B cell (primary cell): ENCODE data around the gene AKR1C3. TPM values are rescaled to one million over a fixed set of nuclear protein-coding genes. Genes with fewer than 3 reads are reported as not detected.

Source experiments
- ATAC-seq: fragments of 200-7000 bp; cut with Tn5 transposase; one replicate; pipeline ENCODE4 v1.10.0; 2021; ENCODE audit warnings: low read depth, mild to moderate bottlenecking, moderate number of reproducible peaks, moderate library complexity
- CTCF ChIA-PET: fragments of 350-600 bp; sonication (Branson Sonifier 250); formaldehyde crosslinking; loops from one replicate; lab custom pipeline; 2021; ENCODE audit warnings: antibody characterized with exemption, inconsistent platforms; lab: Charles Lee
- POLR2A ChIA-PET: fragments of 350-600 bp; sonication (Branson Sonifier 250); formaldehyde crosslinking; loops from one replicate; lab custom pipeline; 2021; ENCODE audit warnings: antibody characterized with exemption; lab: Charles Lee
- DNase-seq: peaks from one replicate; pipeline ENCODE4 v3.0.0; 2013
- H2AFZ ChIP-seq: 2 replicates; pipeline ENCODE4 v1.6.1; 2012; ENCODE audit warnings: mild to moderate bottlenecking, low read depth, low read length; ENCODE audit not compliant: insufficient read depth, poor library complexity, severe bottlenecking
- H3K27ac ChIP-seq, 2 donors: 1 replicate in 1 of 2; 2 replicates in 1 of 2; pipeline ENCODE4 v1.5.1; 2012 to 2013; ENCODE audit warnings: low read length in 2 of 2, mild to moderate bottlenecking in 2 of 2, moderate library complexity in 1 of 2
- H3K27me3 ChIP-seq, 4 experiments: fragments of 200-600 bp in 1 of 4; sonication (generic) in 1 of 4; replicated peaks in 1 of 4; 1 replicate in 2 of 4; 2 replicates in 2 of 4; pipeline versions ENCODE4 v1.6.1 to v1.7.0; 2013 to 2016; ENCODE audit warnings: low read length in 3 of 4, mild to moderate bottlenecking in 2 of 4, mixed read lengths in 1 of 4, moderate library complexity in 1 of 4; ENCODE audit not compliant: insufficient read depth in 4 of 4, control insufficient read depth in 3 of 4; ENCODE audit errors: control extremely low read depth in 1 of 4
- H3K36me3 ChIP-seq, 2 experiments: replicated peaks in 1 of 2; 1 replicate in 1 of 2; 2 replicates in 1 of 2; pipeline versions ENCODE4 v1.6.1 to v1.7.1; 2013; ENCODE audit warnings: low read length in 1 of 2; ENCODE audit not compliant: insufficient read depth in 2 of 2, control insufficient read depth in 1 of 2; ENCODE audit errors: control extremely low read depth in 1 of 2, extremely low read depth in 1 of 2
- H3K4me1 ChIP-seq, 2 donors: fragments of 200-600 bp in 1 of 2; sonication (generic) in 1 of 2; 1 replicate in 1 of 2; 2 replicates in 1 of 2; pipeline versions ENCODE4 v1.5.1 to v1.6.1; 2013 to 2017; ENCODE audit warnings: low read length in 2 of 2; ENCODE audit not compliant: control insufficient read depth in 2 of 2, insufficient read depth in 2 of 2
- H3K4me2 ChIP-seq: replicated peaks from 2 replicates; pipeline ENCODE3; 2012; ENCODE audit warnings: mild to moderate bottlenecking, low read depth, low read length; ENCODE audit not compliant: poor library complexity, severe bottlenecking
- H3K4me3 ChIP-seq, 5 experiments: fragments of 200-600 bp in 1 of 5; sonication (generic) in 1 of 5; 1 replicate in 3 of 5; 2 replicates in 2 of 5; pipeline versions ENCODE4 v1.5.1 to v1.7.0; 2011 to 2016; ENCODE audit warnings: low read length in 4 of 5, mild to moderate bottlenecking in 4 of 5, low read depth in 2 of 5, control low read depth in 1 of 5, moderate library complexity in 1 of 5; ENCODE audit not compliant: insufficient read depth in 1 of 5; ENCODE audit errors: control extremely low read depth in 1 of 5, extremely low read depth in 1 of 5
- H3K79me2 ChIP-seq: fragments of 200-600 bp; sonication (generic); one replicate; pipeline ENCODE4 v1.6.0; 2016; ENCODE audit warnings: low read length; ENCODE audit not compliant: control insufficient read depth, insufficient read depth
- H3K9ac ChIP-seq: fragments of 200-600 bp; sonication (generic); 2 replicates; pipeline ENCODE4 v1.6.1; 2017; ENCODE audit warnings: mild to moderate bottlenecking, low read length, moderate library complexity
- H3K9me3 ChIP-seq, 3 donors: one replicate each; pipeline versions ENCODE4 v1.6.1 to v1.7.1; 2013; ENCODE audit warnings: low read length in 2 of 3; ENCODE audit not compliant: control insufficient read depth in 2 of 3, insufficient read depth in 1 of 3; ENCODE audit errors: control extremely low read depth in 1 of 3
- H4K20me1 ChIP-seq: 2 replicates; pipeline ENCODE4 v1.6.0; 2012; ENCODE audit warnings: mild to moderate bottlenecking, low read length; ENCODE audit not compliant: insufficient read depth, control insufficient read depth, poor library complexity, severe bottlenecking
- H3K27ac Mint-ChIP-seq: one replicate; pipeline ENCODE4 v1.8.0; 2021; ENCODE audit warnings: mixed read lengths
- H3K27me3 Mint-ChIP-seq: one replicate; pipeline ENCODE4 v1.8.0; 2021; ENCODE audit warnings: mixed read lengths
- H3K4me1 Mint-ChIP-seq: one replicate; pipeline ENCODE4 v1.8.0; 2021; ENCODE audit warnings: mixed read lengths
- H3K4me3 Mint-ChIP-seq: one replicate; pipeline ENCODE4 v1.8.0; 2021; ENCODE audit warnings: mixed read lengths
- H3K9me3 Mint-ChIP-seq: one replicate; pipeline ENCODE4 v1.8.0; 2022; ENCODE audit warnings: mixed read lengths; ENCODE audit not compliant: insufficient read depth
- EZH2 ChIP-seq: IDR thresholded peaks from 2 replicates; pipeline ENCODE4 v1.6.1; 2012; ENCODE audit warnings: borderline replicate concordance, low read depth, mild to moderate bottlenecking, moderate library complexity, low read length; ENCODE audit not compliant: insufficient read depth, poor library complexity, severe bottlenecking
- WGBS: methylation state at CpG from one replicate; pipeline ENCODE4 v1.1.5; 2013; ENCODE audit warnings: missing lambda C conversion rate; ENCODE audit not compliant: insufficient coverage; 5-methylcytosine and 5-hydroxymethylcytosine counted together
- intact Hi-C: fragments of 100-400 bp; cut with micrococcal nuclease; formaldehyde crosslinking; loops from one replicate; pipeline ENCODE4 v1.10.0; 2022
- polyA plus RNA-seq: library from polyadenylated mRNA; depleted of rRNA; stranded (reverse); fragments of >200 nt; gene quantifications from 2 replicates; pipeline ENCODE4 v1.2.3, GENCODE V29; 2012
- total RNA-seq, 2 donors: library from RNA; stranded (reverse); fragments of 120-200 nt in 1 of 2; gene quantifications; 1 replicate in 1 of 2; 2 replicates in 1 of 2; pipeline versions ENCODE4 v1.2.3 to v1.2.4, GENCODE V29; 2013 to 2022
- TF ChIP-seq, protein P1 (sequence below): fragments of 200-600 bp; IDR thresholded peaks from one replicate; pipeline ENCODE4 v1.8.0; 2022; ENCODE audit warnings: antibody characterized with exemption, mild to moderate bottlenecking

Gene AKR1C3
- total and polyA plus RNA-seq, 2 donors (not counting 1 experiment from before 2014, with no cell fraction given) = 0.28 to 0.62 TPM

DNA sequence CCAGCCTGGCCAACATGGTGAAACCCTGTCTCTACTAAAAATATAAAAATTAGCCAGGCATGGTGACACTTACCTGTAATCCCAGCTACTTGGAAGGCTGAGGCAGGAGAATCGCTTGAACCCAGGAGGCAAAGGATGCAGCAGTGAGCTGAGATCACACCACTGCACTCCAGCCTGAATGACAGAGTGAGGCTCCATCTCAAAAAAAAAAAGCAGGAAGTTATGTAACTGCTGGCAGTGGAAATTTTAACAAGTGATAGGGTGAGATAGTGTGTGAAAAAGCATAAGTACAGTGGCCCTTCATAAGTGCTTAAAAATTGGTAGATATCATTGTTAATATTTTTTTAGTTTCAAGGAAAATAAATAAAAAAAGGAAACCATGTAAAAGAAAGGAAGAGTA lies 12.3 kb downstream of the AKR1C3 start:
- no peak overlapping the region for H3K27ac Mint-ChIP-seq

DNA sequence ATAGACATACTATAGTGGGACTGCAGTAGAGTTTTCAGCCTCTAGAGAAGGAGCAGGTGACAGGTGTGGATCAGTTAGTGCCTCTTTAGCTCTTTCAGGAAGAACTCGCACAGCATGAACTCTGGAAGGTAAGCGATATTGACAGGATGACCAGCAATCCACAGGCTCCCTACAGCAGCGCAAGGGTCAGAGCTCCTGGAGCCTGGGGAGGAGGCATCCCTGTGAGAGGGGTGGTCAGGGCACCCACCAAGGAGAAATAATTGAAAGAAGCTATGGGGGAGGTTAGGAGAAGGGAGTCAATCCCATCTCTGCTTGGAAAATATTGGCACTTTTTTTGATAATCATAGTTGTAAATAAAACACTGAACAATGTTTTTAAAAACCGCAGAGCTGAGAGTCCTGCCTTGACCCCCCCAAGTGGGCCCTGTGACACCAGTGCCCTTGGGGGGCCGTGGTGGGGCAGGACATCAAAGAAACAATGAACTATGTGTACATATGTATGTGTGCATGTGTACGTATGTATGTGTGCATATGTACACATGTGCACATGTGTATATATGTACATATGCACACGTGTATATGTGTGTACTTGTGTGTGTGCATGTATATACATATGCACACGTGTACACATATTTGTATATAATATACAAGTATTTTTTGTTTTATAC lies 13.8 kb downstream of the AKR1C3 start:
- Histone ChIP-seq H3K79me2 (no peaks in the 10 kb centered on the region), H4K20me1 (no peaks in the 10 kb centered on the region), H3K36me3 (no peaks in the 10 kb centered on the region), H3K4me3 (no peak overlapping the region), H3K4me1 (no peaks in the 10 kb centered on the region), H3K27ac (no peak overlapping the region), H3K9ac (no peak overlapping the region), H3K27me3 (no peaks in the 10 kb centered on the region), H3K9me3 (no peaks in the 10 kb centered on the region), H2AFZ (no peak overlapping the region), H3K4me2 (no peak overlapping the region)
- Mint-ChIP-seq H3K9me3 (no peaks in the 10 kb centered on the region), H3K27ac (no peak overlapping the region), H3K4me1 (no peaks in the 10 kb centered on the region), H3K27me3 (peaks cover 2% of the 10 kb centered on the region), H3K4me3 (no peak overlapping the region)
- intact Hi-C loops = no loop called here
- CTCF ChIA-PET = no interaction called here
- TF ChIP-seq, protein P1, sequence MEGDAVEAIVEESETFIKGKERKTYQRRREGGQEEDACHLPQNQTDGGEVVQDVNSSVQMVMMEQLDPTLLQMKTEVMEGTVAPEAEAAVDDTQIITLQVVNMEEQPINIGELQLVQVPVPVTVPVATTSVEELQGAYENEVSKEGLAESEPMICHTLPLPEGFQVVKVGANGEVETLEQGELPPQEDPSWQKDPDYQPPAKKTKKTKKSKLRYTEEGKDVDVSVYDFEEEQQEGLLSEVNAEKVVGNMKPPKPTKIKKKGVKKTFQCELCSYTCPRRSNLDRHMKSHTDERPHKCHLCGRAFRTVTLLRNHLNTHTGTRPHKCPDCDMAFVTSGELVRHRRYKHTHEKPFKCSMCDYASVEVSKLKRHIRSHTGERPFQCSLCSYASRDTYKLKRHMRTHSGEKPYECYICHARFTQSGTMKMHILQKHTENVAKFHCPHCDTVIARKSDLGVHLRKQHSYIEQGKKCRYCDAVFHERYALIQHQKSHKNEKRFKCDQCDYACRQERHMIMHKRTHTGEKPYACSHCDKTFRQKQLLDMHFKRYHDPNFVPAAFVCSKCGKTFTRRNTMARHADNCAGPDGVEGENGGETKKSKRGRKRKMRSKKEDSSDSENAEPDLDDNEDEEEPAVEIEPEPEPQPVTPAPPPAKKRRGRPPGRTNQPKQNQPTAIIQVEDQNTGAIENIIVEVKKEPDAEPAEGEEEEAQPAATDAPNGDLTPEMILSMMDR = no peak
- no peak for TF ChIP-seq EZH2
- POLR2A ChIA-PET = no interaction called here
- DNase-seq = no peak
- 100% methylated on average over 3 of the region's 8 CpGs for WGBS
- no peak for ATAC-seq

More for the DNA sequence above, 12.3 kb downstream of the AKR1C3 start:
- no peaks in the 10 kb centered on the region for H3K36me3 ChIP-seq
- no peaks in the 10 kb centered on the region for H3K4me1 ChIP-seq
- H4K20me1 ChIP-seq = no peaks in the 10 kb centered on the region
- no peak overlapping the region for H3K4me3 ChIP-seq
- H2AFZ ChIP-seq = no peak overlapping the region
- no peak overlapping the region for H3K9ac ChIP-seq
- no peaks in the 10 kb centered on the region for H3K79me2 ChIP-seq
- H3K27me3 ChIP-seq = no peaks in the 10 kb centered on the region
- Mint-ChIP-seq H3K4me1 (no peaks in the 10 kb centered on the region), H3K9me3 (no peaks in the 10 kb centered on the region), H3K4me3 (no peak overlapping the region), H3K27me3 (peaks cover 2% of the 10 kb centered on the region)
- intact Hi-C loops = no loop called here
- DNase-seq (no peak), ATAC-seq (no peak)
- H3K9me3 ChIP-seq = no peaks in the 10 kb centered on the region
- no peak overlapping the region for H3K4me2 ChIP-seq
- no peak for TF ChIP-seq EZH2
- TF ChIP-seq, protein P1 = no peak
- H3K27ac ChIP-seq = no peak overlapping the region
- WGBS = no CpG with 5 or more reads among the region's 1 CpG
- CTCF ChIA-PET = no interaction called here
- POLR2A ChIA-PET = no interaction called here
